ENCODE data around the gene CFAP20DC. TPM values are rescaled to one million over a fixed set of nuclear protein-coding genes. Genes with fewer than 3 reads are reported as not detected.
A peak's percentile ranks its signal among the peaks of the same experiment; 100 is the strongest.
"Not testable (repeated sequence)": the region's sequence is repeated elsewhere in the genome, so short reads cannot be mapped to it uniquely, and the experiment has no call there.

Gene CFAP20DC
- total RNA-seq, 1 donor from 2014 or later, result 1.4 TPM

DNA sequence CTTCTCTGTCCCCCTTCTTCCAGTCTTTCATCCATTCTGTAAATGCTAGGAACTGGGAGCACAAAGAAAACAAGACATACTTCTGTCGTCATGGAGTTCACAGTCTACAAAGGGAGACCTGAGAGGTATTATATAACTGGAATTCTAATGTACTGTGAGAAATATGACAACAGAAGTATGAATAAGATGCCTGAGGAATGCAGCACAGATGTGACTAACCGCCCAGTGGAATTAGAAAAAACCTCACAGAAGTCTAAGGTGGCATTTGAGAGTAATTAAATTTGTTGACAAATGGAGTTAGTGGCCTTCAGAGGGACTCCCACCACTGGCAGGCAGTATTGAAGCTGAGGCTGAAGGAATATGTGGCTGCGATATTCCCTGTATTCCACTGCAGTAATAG is 214.7 kb downstream of the CFAP20DC start:
- Mint-ChIP-seq H3K4me1 (ENCODE audit: unreplicated experiment) (peaks cover 12% of the 10 kb centered on the region), H3K9me3 (ENCODE audit: unreplicated experiment) (no peaks in the 10 kb centered on the region), H3K27ac (ENCODE audit: unreplicated experiment) (peak overlapping the region; percentile 29), H3K4me3 (ENCODE audit: unreplicated experiment) (no peak overlapping the region), H3K27me3 (ENCODE audit: unreplicated experiment) (no peaks in the 10 kb centered on the region), H3K36me3 (ENCODE audit: unreplicated experiment) (no peaks in the 10 kb centered on the region)
- TF ChIP-seq, protein P1, sequence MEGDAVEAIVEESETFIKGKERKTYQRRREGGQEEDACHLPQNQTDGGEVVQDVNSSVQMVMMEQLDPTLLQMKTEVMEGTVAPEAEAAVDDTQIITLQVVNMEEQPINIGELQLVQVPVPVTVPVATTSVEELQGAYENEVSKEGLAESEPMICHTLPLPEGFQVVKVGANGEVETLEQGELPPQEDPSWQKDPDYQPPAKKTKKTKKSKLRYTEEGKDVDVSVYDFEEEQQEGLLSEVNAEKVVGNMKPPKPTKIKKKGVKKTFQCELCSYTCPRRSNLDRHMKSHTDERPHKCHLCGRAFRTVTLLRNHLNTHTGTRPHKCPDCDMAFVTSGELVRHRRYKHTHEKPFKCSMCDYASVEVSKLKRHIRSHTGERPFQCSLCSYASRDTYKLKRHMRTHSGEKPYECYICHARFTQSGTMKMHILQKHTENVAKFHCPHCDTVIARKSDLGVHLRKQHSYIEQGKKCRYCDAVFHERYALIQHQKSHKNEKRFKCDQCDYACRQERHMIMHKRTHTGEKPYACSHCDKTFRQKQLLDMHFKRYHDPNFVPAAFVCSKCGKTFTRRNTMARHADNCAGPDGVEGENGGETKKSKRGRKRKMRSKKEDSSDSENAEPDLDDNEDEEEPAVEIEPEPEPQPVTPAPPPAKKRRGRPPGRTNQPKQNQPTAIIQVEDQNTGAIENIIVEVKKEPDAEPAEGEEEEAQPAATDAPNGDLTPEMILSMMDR (IDR thresholded peaks at IDR 0.05), result no peak
- no peak for DNase-seq (ENCODE audit: extremely low spot score, unreplicated experiment)

DNA sequence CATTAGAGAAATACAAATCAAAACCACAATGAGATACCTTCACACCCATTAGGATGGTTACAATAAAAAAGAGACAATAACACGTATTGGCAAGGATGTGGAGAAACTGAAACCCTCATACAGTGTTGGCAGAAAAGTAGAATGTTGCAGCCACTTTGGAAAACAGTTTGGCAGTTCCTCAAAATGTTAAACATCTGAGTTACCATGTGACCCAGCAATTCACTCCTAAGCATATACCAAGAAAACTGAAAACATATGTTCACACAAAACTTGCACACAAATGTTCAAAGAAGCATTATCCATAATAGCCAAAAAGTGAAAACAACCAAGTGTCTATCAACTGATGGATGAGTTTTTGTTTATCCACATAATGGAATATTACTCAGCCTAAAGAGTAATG is 216.3 kb downstream of the CFAP20DC start:
- no peak overlapping the region for H3K27ac Mint-ChIP-seq (ENCODE audit: unreplicated experiment)
- DNase-seq (ENCODE audit: extremely low spot score, unreplicated experiment), result no peak
- TF ChIP-seq, protein P1 (IDR thresholded peaks at IDR 0.05), result no peak
- no peak overlapping the region for H3K4me3 Mint-ChIP-seq (ENCODE audit: unreplicated experiment)
- H3K36me3 Mint-ChIP-seq (ENCODE audit: unreplicated experiment), result no peaks in the 10 kb centered on the region
- H3K27me3 Mint-ChIP-seq (ENCODE audit: unreplicated experiment), result no peaks in the 10 kb centered on the region
- peaks cover 12% of the 10 kb centered on the region for H3K4me1 Mint-ChIP-seq (ENCODE audit: unreplicated experiment)
- H3K9me3 Mint-ChIP-seq (ENCODE audit: unreplicated experiment), result no peaks in the 10 kb centered on the region

DNA sequence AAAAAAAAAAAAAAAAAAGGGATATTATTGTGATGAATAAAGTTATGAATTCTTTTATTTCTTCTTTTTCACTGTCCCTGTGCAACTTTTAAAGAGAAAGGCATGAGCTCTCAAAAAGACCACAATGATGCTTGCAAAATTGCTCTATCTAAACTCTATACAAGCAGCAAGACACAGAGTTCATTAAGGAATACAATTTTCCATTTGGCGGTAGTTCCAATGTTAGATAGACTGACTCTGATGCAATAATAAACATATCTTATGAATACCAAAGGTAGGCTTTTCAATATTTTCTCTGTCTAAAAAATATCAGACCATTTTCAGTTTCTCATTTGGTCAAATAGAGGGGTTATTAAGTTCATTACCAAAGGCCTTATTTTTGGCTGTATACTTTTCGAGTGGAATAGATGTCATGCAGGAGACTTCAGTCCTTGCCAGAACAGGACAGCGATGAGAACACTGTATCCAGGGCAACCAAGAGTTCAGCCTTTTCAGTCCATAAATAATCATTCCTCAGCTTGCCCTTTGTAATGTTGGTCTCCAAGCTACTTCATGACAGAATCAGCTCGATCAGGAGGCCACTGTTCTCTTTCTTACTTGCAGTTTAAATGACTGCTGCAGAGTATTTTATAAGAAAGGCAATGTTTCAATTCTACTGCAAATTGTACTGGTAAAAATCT is 220.4 kb downstream of the CFAP20DC start:
- no peak overlapping the region for H3K4me3 Mint-ChIP-seq (ENCODE audit: unreplicated experiment)
- no peak for DNase-seq (ENCODE audit: extremely low spot score, unreplicated experiment)
- H3K27me3 Mint-ChIP-seq (ENCODE audit: unreplicated experiment), result no peaks in the 10 kb centered on the region

DNA sequence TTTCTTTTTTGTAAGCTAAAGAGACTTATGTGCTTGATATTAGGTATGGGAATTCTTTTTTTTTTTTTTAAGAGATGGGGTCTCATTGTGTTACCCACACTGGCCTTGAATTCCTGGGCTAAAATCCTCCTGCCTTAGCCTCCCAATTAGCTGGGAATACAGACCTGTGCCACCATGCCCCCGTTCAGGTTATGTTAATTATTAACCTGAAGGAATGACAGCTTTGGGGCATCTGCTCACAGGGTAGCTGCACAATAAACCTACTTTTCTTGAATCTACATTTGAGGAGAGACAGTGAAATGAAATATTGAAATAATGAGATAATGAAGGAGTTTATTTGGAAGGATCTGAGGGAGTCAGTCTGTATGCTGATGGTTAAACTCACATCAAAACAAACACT is 225.0 kb downstream of the CFAP20DC start:
- Mint-ChIP-seq H3K4me1 (ENCODE audit: unreplicated experiment) (peaks cover 8% of the 10 kb centered on the region), H3K27ac (ENCODE audit: unreplicated experiment) (no peak overlapping the region), H3K36me3 (ENCODE audit: unreplicated experiment) (no peaks in the 10 kb centered on the region), H3K4me3 (ENCODE audit: unreplicated experiment) (no peak overlapping the region), H3K27me3 (ENCODE audit: unreplicated experiment) (no peaks in the 10 kb centered on the region), H3K9me3 (ENCODE audit: unreplicated experiment) (no peaks in the 10 kb centered on the region)
- TF ChIP-seq, protein P1 (IDR thresholded peaks at IDR 0.05), result no peak
- DNase-seq (ENCODE audit: extremely low spot score, unreplicated experiment), result no peak

More for the DNA sequence above, 220.4 kb downstream of the CFAP20DC start:
- Mint-ChIP-seq H3K36me3 (ENCODE audit: unreplicated experiment) (no peaks in the 10 kb centered on the region), H3K27ac (ENCODE audit: unreplicated experiment) (no peak overlapping the region), H3K4me1 (ENCODE audit: unreplicated experiment) (peaks cover 9% of the 10 kb centered on the region), H3K9me3 (ENCODE audit: unreplicated experiment) (no peaks in the 10 kb centered on the region)
- TF ChIP-seq, protein P1 (IDR thresholded peaks at IDR 0.05), result no peak

DNA sequence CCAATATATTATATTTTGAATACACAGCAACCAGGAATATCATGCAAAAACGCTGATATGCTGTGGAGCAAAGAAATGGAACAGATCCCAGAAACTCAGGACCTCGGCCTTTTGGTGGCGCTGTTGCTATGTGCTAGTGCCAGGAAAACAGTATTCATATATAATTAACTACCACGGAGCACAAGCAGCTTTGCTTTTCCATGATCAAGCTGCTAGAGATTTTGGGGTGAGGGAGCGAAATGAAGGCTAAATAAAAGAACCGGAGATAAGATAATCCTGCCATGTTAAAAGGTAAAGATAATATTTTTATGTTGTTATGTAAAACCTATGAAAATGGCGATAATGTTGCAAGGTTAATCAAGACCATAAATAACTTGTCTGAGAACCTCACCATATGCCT is 225.5 kb downstream of the CFAP20DC start:
- no peak for DNase-seq (ENCODE audit: extremely low spot score, unreplicated experiment)
- TF ChIP-seq, protein P1 (IDR thresholded peaks at IDR 0.05), result peak; percentile 79
- no peaks in the 10 kb centered on the region for H3K36me3 Mint-ChIP-seq (ENCODE audit: unreplicated experiment)
- H3K4me1 Mint-ChIP-seq (ENCODE audit: unreplicated experiment), result peaks cover 8% of the 10 kb centered on the region
- H3K4me3 Mint-ChIP-seq (ENCODE audit: unreplicated experiment), result no peak overlapping the region
- no peaks in the 10 kb centered on the region for H3K9me3 Mint-ChIP-seq (ENCODE audit: unreplicated experiment)
- H3K27me3 Mint-ChIP-seq (ENCODE audit: unreplicated experiment), result no peaks in the 10 kb centered on the region
- no peak overlapping the region for H3K27ac Mint-ChIP-seq (ENCODE audit: unreplicated experiment)

DNA sequence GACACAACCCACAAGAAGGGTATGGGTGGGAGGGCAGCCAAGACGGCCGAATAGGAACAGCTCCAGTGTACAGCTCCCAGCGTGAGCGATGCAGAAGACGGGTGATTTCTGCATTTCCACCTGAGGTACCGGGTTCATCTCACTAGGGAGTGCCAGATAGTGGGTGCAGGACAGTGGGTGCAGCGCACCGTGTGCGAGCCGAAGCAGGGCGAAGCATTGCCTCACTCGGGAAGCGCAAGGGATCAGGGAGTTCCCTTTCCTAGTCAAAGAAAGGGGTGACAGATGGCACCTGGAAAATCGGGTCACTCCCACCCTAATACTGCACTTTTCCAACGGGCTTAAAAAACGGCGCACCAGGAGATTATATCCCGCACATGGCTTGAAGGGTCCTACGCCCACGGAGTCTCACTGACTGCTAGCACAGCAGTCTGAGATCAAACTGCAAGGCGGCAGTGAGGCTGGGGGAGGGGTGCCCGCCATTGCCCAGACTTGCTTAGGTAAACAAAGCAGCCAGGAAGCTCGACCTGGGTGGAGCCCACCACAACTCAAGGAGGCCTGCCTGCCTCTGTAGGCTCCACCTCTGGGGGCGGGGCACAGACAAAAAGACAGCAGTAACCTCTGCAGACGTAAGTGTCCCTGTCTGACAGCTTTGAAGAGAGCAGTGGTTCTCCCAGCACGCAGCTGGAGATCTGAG is 243.1 kb downstream of the CFAP20DC start:
- H3K36me3 Mint-ChIP-seq (ENCODE audit: unreplicated experiment); DNase-seq (ENCODE audit: extremely low spot score, unreplicated experiment); H3K4me3 Mint-ChIP-seq (ENCODE audit: unreplicated experiment); H3K27me3 Mint-ChIP-seq (ENCODE audit: unreplicated experiment); H3K4me1 Mint-ChIP-seq (ENCODE audit: unreplicated experiment); H3K27ac Mint-ChIP-seq (ENCODE audit: unreplicated experiment); H3K9me3 Mint-ChIP-seq (ENCODE audit: unreplicated experiment): not testable (repeated sequence)
